IMR-90 (cell line): Measurements from ENCODE around the gene PYROXD2. TPM values are rescaled to one million over a fixed set of nuclear protein-coding genes. Genes with fewer than 3 reads are reported as not detected.

Experiments
- ATAC-seq: fragments of 200-7000 bp; cut with Tn5 transposase; 2 replicates; pipeline ENCODE4 v1.9.1; 2020; ENCODE audit warnings: low read depth, mild to moderate bottlenecking, moderate library complexity
- BruUV-seq: library from RNA; stranded (reverse); fragments of 400-500 nt; replicated peaks from 2 replicates; lab custom pipeline; 2021; lab: Mats Ljungman, UMichigan
- CTCF ChIA-PET: fragments of 300-600 bp; formaldehyde crosslinking; extraction: SDS; loops from one replicate; lab custom pipeline; 2021; ENCODE audit warnings: antibody characterized with exemption; lab: Yijun Ruan, JAX
- POLR2A ChIA-PET: fragments of 300-600 bp; sonication (Branson Sonifier 250); formaldehyde crosslinking; loops from one replicate; lab custom pipeline; 2022; ENCODE audit warnings: antibody characterized with exemption; ENCODE audit not compliant: unreplicated experiment; lab: Charles Lee
- DNase-seq: peaks from one replicate; pipeline ENCODE4 v3.0.0; 2013
- H2AFZ ChIP-seq: replicated peaks from 2 replicates; pipeline ENCODE3; 2013; ENCODE audit warnings: low read length, mild to moderate bottlenecking; ENCODE audit not compliant: poor library complexity
- H2AK5ac ChIP-seq: 2 replicates; pipeline ENCODE4 v1.6.1; 2013; ENCODE audit warnings: low read depth, low read length, inconsistent platforms
- H2AK9ac ChIP-seq: replicated peaks from 2 replicates; pipeline ENCODE3; 2013; ENCODE audit warnings: mild to moderate bottlenecking, low read depth, low read length, moderate library complexity; ENCODE audit not compliant: poor library complexity
- H2BK120ac ChIP-seq: 2 replicates; pipeline ENCODE4 v1.6.1; 2013; ENCODE audit warnings: low read depth, low read length, inconsistent platforms
- H2BK15ac ChIP-seq: 3 replicates; pipeline ENCODE4 v1.6.1; 2013; ENCODE audit warnings: low read depth, low read length, inconsistent platforms
- H2BK20ac ChIP-seq: 2 replicates; pipeline ENCODE4 v1.6.1; 2013; ENCODE audit warnings: low read depth, mild to moderate bottlenecking, inconsistent platforms, low read length, moderate library complexity
- H2BK5ac ChIP-seq: 2 replicates; pipeline ENCODE4 v1.6.1; 2013; ENCODE audit warnings: mild to moderate bottlenecking, low read depth, low read length, inconsistent platforms; ENCODE audit not compliant: poor library complexity, severe bottlenecking
- H3K14ac ChIP-seq: replicated peaks from 2 replicates; pipeline ENCODE4 v1.6.1; 2013; ENCODE audit warnings: low read depth, low read length, inconsistent platforms
- H3K18ac ChIP-seq: 2 replicates; pipeline ENCODE4 v1.6.1; 2013; ENCODE audit warnings: low read depth, low read length, control low read depth
- H3K23ac ChIP-seq: 2 replicates; pipeline ENCODE4 v1.6.1; 2013; ENCODE audit warnings: low read depth, low read length, inconsistent platforms
- H3K27ac ChIP-seq: 2 replicates; pipeline ENCODE4 v1.5.1; 2013; ENCODE audit warnings: mild to moderate bottlenecking, control low read depth, low read length; ENCODE audit not compliant: insufficient read depth
- H3K27me3 ChIP-seq: 2 replicates; pipeline ENCODE4 v1.6.1; 2013; ENCODE audit warnings: low read length; ENCODE audit not compliant: control insufficient read depth, insufficient read depth
- H3K36me3 ChIP-seq: 2 replicates; pipeline ENCODE4 v1.6.1; 2013; ENCODE audit warnings: low read length, mixed read lengths; ENCODE audit not compliant: control insufficient read depth, insufficient read depth
- H3K4ac ChIP-seq: 2 replicates; pipeline ENCODE4 v1.6.1; 2013; ENCODE audit warnings: low read depth, low read length, inconsistent platforms
- H3K4me1 ChIP-seq: 2 replicates; pipeline ENCODE4 v1.6.1; 2013; ENCODE audit warnings: low read length, mixed read lengths; ENCODE audit not compliant: control insufficient read depth, insufficient read depth
- H3K4me2 ChIP-seq: 2 replicates; pipeline ENCODE4 v1.6.1; 2013; ENCODE audit warnings: low read depth, mild to moderate bottlenecking, control low read depth, low read length, moderate library complexity
- H3K4me3 ChIP-seq: 2 replicates; pipeline ENCODE4 v1.5.1; 2013; ENCODE audit warnings: low read depth, mild to moderate bottlenecking, control low read depth, low read length, moderate library complexity; ENCODE audit not compliant: insufficient read depth
- H3K56ac ChIP-seq: 2 replicates; pipeline ENCODE4 v1.6.1; 2013; ENCODE audit warnings: low read length, inconsistent platforms; ENCODE audit not compliant: insufficient read depth; ENCODE audit errors: extremely low read depth
- H3K79me1 ChIP-seq, 2 experiments: 2 replicates each; pipeline ENCODE4 v1.6.1; 2013; ENCODE audit warnings: low read length in 2 of 2, inconsistent platforms in 1 of 2, low read depth in 1 of 2
- H3K9ac ChIP-seq: 2 replicates; pipeline ENCODE4 v1.6.1; 2013; ENCODE audit warnings: low read depth, low read length, control low read depth
- H3K9me1 ChIP-seq: 2 replicates; pipeline ENCODE4 v1.6.1; 2013; ENCODE audit warnings: low read length, inconsistent platforms; ENCODE audit not compliant: insufficient read depth
- H3K9me3 ChIP-seq: 2 replicates; pipeline ENCODE4 v1.6.1; 2013; ENCODE audit warnings: low read length; ENCODE audit not compliant: control insufficient read depth, insufficient read depth
- H4K20me1 ChIP-seq: 2 replicates; pipeline ENCODE4 v1.6.1; 2013; ENCODE audit warnings: low read length, inconsistent platforms; ENCODE audit not compliant: insufficient read depth
- H4K5ac ChIP-seq: 2 replicates; pipeline ENCODE4 v1.6.1; 2013; ENCODE audit warnings: mild to moderate bottlenecking, low read depth, low read length, control low read depth
- H4K8ac ChIP-seq, 2 experiments: 2 replicates each; pipeline ENCODE4 v1.6.1; 2013; ENCODE audit warnings: low read depth in 2 of 2, low read length in 2 of 2, control low read depth in 1 of 2, inconsistent platforms in 1 of 2
- H4K91ac ChIP-seq: 2 replicates; pipeline ENCODE4 v1.6.1; 2013; ENCODE audit warnings: low read depth, low read length, inconsistent platforms; ENCODE audit not compliant: insufficient read depth
- CEBPB ChIP-seq: IDR thresholded peaks from 2 replicates; pipeline ENCODE4 v1.6.1; 2012; ENCODE audit warnings: low read depth, low read length, improper control_type of control experiment
- CHD1 ChIP-seq: IDR thresholded peaks from 2 replicates; pipeline ENCODE4 v1.6.1; 2012; ENCODE audit warnings: low read depth, low read length, improper control_type of control experiment
- ELK1 ChIP-seq: fragments of 150-350 bp; IDR thresholded peaks from 2 replicates; pipeline ENCODE4 v1.6.1; 2016; ENCODE audit warnings: low read depth, mild to moderate bottlenecking, low read length, moderate library complexity, borderline replicate concordance
- FOS ChIP-seq: fragments of 150-350 bp; IDR thresholded peaks from 2 replicates; pipeline ENCODE4 v1.6.1; 2016; ENCODE audit warnings: low read depth, low read length
- NFE2L2 ChIP-seq: fragments of 150-350 bp; IDR thresholded peaks from 2 replicates; pipeline ENCODE4 v1.6.1; 2016; ENCODE audit warnings: low read depth, mild to moderate bottlenecking, low read length
- RAD21 ChIP-seq: IDR thresholded peaks from 2 replicates; pipeline ENCODE4 v1.6.1; 2012; ENCODE audit warnings: low read length, improper control_type of control experiment
- RFX5 ChIP-seq: IDR thresholded peaks from 2 replicates; pipeline ENCODE4 v1.8.0; 2012; ENCODE audit warnings: low read depth, mild to moderate bottlenecking, low read length, moderate library complexity
- WGBS, 2 experiments: methylation state at CpG; one replicate each; pipeline versions ENCODE4 v1.1.5 to v1.1.7; 2013; ENCODE audit warnings: missing lambda C conversion rate in 2 of 2; ENCODE audit not compliant: insufficient read length in 1 of 2; ENCODE audit errors: extremely low coverage in 2 of 2; 5-methylcytosine and 5-hydroxymethylcytosine counted together
- dilution Hi-C: fragments of 300-500 bp; cut with HindIII; formaldehyde crosslinking; loops from one replicate; pipeline ENCODE4 v1.14.3; 2018; ENCODE audit warnings: low sequenced_read_pairs; ENCODE audit not compliant: unreplicated experiment
- in situ Hi-C: fragments of 300-500 bp; cut with MboI; formaldehyde crosslinking; loops from 3 replicates; pipeline ENCODE4 v1.14.3; 2019; ENCODE audit warnings: low sequenced_read_pairs, inconsistent platforms, mixed read lengths
- intact Hi-C: fragments of 100-400 bp; cut with micrococcal nuclease; formaldehyde crosslinking; loops from 2 replicates; pipeline ENCODE4 v1.10.0; 2022
- polyA plus RNA-seq, 3 experiments: library from polyadenylated mRNA; depleted of rRNA; stranded (reverse); fragments of >200 nt; gene quantifications; 2 replicates each; pipeline ENCODE4 v1.2.3, GENCODE V29; 2012; ENCODE audit warnings: low replicate concordance in 1 of 3
- total RNA-seq: library from RNA; depleted of rRNA; stranded (reverse); fragments of >200 nt; gene quantifications from 2 replicates; pipeline ENCODE4 v1.2.3, GENCODE V29; 2012

PYROXD2 gene
- total and polyA plus RNA-seq, 2 of the 4 experiments (the other 2 are of a cell fraction): 6.5 to 16.3 TPM

GRCh38 chr10:98408799-98409198 is 6.2 kb downstream of the PYROXD2 start:
- no peaks in the 10 kb centered on the region for H3K27me3 ChIP-seq
- DNase-seq: no peak
- H2AK9ac ChIP-seq: no peak overlapping the region
- no peak for ATAC-seq
- H4K8ac ChIP-seq: no peak overlapping the region
- peaks cover 32% of the 10 kb centered on the region for H3K4me1 ChIP-seq
- H4K91ac ChIP-seq: no peak overlapping the region
- H3K4me3 ChIP-seq: no peak overlapping the region
- H3K18ac ChIP-seq: no peak overlapping the region
- ChIA-PET CTCF (no interaction called here), POLR2A (no interaction called here)
- no peak overlapping the region for H2BK15ac ChIP-seq
- no peak overlapping the region for H3K23ac ChIP-seq
- in situ Hi-C loops (no loop called here), dilution Hi-C loops (no loop called here), intact Hi-C loops (no loop called here)
- H2BK5ac ChIP-seq: no peak overlapping the region
- peaks cover 8% of the 10 kb centered on the region; the same call in 1 of the 2 replicates for H4K20me1 ChIP-seq
- no peak overlapping the region for H2BK20ac ChIP-seq
- H3K79me1 ChIP-seq: peaks cover 4 to 42% of the 10 kb centered on the region in 2 experiments; a peak in 2 of 4 replicates
- no peak overlapping the region for H4K5ac ChIP-seq
- TF ChIP-seq NFE2L2 (no peak), CHD1 (no peak), CEBPB (no peak), RAD21 (no peak), FOS (no peak), RFX5 (no peak), ELK1 (no peak)
- no peak overlapping the region for H2AK5ac ChIP-seq
- H3K4ac ChIP-seq: no peak overlapping the region
- H3K36me3 ChIP-seq: peaks cover 3% of the 10 kb centered on the region; the same call in 1 of the 2 replicates
- no peak overlapping the region for H2AFZ ChIP-seq
- no peak overlapping the region for H3K14ac ChIP-seq
- WGBS, 2 experiments: no CpG with 5 or more reads among the region's 4 CpGs
- H2BK120ac ChIP-seq: no peak overlapping the region
- no peak overlapping the region for H3K27ac ChIP-seq
- H3K56ac ChIP-seq: no peak overlapping the region
- H3K4me2 ChIP-seq: no peak overlapping the region
- H3K9ac ChIP-seq: no peak overlapping the region
- H3K9me3 ChIP-seq: no peaks in the 10 kb centered on the region
- no TSS peak for BruUV-seq
- peaks cover 31% of the 10 kb centered on the region for H3K9me1 ChIP-seq
